ENCODE results near the gene KCNA3. TPM values are rescaled to one million over a fixed set of nuclear protein-coding genes. Genes with fewer than 3 reads are reported as not detected.
"Not testable (repeated sequence)": the region's sequence is repeated elsewhere in the genome, so short reads cannot be mapped to it uniquely, and the experiment has no call there.

The KCNA3 gene
- polyA plus RNA-seq, 1 donor from 2014 or later: 55.9 TPM

- peak overlapping the region; percentile 90 to 100 (median 98) for H3K4me3 Mint-ChIP-seq
- peaks cover 24 to 51% (median 38%) of the 10 kb centered on the region in 3 donors for H3K4me1 Mint-ChIP-seq
- peaks cover 3% of the 10 kb centered on the region for H3K36me3 Mint-ChIP-seq
- H3K27ac Mint-ChIP-seq: peak overlapping the region; percentile 83 to 98 (median 95)
- H3K27me3 Mint-ChIP-seq: peaks cover 4% of the 10 kb centered on the region
- no peaks in the 10 kb centered on the region for H3K9me3 Mint-ChIP-seq
Measured at GRCh38 chr1:110672001-110672752, 2.6 kb downstream of the KCNA3 start.

DNA sequence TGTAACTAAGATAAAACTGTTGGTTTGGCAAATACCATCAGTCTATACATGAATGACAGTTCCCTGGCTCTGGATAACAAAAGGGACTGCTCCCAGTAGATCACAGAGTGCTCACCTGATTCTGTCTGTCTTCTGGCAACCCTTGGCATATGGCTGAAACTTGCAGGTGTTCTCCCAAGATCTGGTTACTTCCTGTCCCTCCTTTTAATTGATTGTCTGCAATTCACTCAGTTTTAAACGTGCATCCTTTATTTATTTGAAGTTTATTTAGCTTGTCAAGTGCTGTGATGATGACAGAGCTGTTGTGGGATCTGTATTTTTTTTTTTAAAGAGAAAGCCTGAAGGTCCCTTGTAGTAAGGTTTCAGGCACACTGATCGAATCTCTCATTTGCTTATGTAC lies 3.4 kb downstream of the KCNA3 start:
- H3K9me3 Mint-ChIP-seq: no peaks in the 10 kb centered on the region
- H3K36me3 Mint-ChIP-seq: peaks cover 3% of the 10 kb centered on the region
- H3K4me1 Mint-ChIP-seq: peaks cover 24 to 48% (median 35%) of the 10 kb centered on the region in 3 donors
- H3K27ac Mint-ChIP-seq: peak overlapping the region; percentile 83 to 98 (median 95)
- H3K27me3 Mint-ChIP-seq: peaks cover 4% of the 10 kb centered on the region
- peak overlapping the region; percentile 90 to 100 (median 98) for H3K4me3 Mint-ChIP-seq

GRCh38 chr1:110668549-110668948 lies 6.2 kb downstream of the KCNA3 start:
- Mint-ChIP-seq H3K9me3 (no peaks in the 10 kb centered on the region), H3K4me1 (peaks cover 19 to 40% (median 27%) of the 10 kb centered on the region in 3 donors), H3K27ac (no peak overlapping the region), H3K27me3 (peaks cover 3% of the 10 kb centered on the region), H3K4me3 (peak overlapping the region in 3 of 4 donors; percentile 35 to 69 (median 66)), H3K36me3 (peaks cover 3% of the 10 kb centered on the region)

DNA sequence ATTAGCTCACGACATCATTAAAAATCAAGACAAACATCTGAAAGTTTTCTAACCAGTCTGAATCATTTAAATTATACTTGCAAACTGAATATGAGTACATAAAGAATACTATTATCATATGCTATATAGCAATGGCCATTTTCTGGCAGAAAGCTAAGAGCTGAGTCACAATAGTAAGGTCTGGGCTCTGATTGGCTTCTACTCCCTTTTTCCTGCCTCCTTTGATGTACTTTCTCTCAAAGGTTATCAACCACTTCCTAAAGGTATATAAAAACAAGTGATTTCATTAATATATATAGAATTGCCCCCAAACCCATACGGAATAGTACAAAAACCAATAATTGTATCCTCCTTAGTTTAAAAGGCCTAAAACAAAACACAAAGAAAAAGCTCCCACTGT lies 7.0 kb downstream of the KCNA3 start:
- H3K27me3 Mint-ChIP-seq: no peaks in the 10 kb centered on the region
- peaks cover 19 to 36% (median 25%) of the 10 kb centered on the region in 3 donors for H3K4me1 Mint-ChIP-seq
- H3K4me3 Mint-ChIP-seq: peak overlapping the region in 2 of 4 donors; percentile 22 to 61
- H3K27ac Mint-ChIP-seq: no peak overlapping the region
- no peaks in the 10 kb centered on the region for H3K36me3 Mint-ChIP-seq
- no peaks in the 10 kb centered on the region for H3K9me3 Mint-ChIP-seq

DNA sequence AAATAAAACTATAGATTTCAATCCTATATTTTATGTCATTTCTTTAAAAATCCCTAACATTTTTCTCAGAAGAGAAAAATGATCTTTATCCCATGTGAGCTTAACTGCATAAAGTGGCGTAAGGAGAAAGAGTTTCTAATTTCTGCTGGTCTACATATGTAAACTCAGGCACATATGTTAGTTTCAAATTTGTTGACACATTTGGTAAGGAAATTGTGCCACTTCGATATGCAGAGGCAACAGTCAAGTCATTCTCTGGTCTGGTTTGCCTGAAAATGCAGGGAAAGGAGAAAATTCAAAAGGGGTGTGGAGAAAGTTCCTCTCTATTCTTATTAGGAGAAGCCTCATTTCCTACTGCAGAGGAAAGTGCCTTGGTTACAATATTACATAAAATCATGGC lies 11.5 kb downstream of the KCNA3 start:
- peaks cover 1% of the 10 kb centered on the region for H3K36me3 Mint-ChIP-seq
- no peaks in the 10 kb centered on the region for H3K27me3 Mint-ChIP-seq
- H3K4me1 Mint-ChIP-seq: peaks cover 0 to 5% (median 0%) of the 10 kb centered on the region in 3 donors
- no peak overlapping the region for H3K27ac Mint-ChIP-seq
- no peak overlapping the region for H3K4me3 Mint-ChIP-seq
- no peaks in the 10 kb centered on the region for H3K9me3 Mint-ChIP-seq

DNA sequence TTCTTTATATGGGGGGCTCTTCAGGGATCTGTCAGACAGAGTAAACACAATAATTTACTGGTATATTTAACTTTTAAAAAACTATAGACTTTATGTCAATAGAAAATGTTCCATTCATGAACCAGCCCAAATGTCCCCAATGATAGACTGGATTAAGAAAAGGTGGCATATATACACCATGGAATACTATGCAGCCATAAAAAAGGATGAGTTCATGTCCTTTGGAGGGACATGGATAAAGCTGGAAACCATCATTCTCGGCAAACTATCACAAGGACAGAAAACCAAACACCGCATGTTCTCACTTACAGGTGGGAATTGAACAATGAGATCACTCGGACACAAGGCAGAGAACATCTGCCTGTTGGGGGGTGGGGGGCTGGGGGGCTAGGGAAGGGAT lies 15.2 kb downstream of the KCNA3 start:
- not testable (repeated sequence) for H3K4me1 Mint-ChIP-seq, H3K9me3 Mint-ChIP-seq, H3K36me3 Mint-ChIP-seq, H3K27me3 Mint-ChIP-seq, H3K27ac Mint-ChIP-seq, H3K4me3 Mint-ChIP-seq

DNA sequence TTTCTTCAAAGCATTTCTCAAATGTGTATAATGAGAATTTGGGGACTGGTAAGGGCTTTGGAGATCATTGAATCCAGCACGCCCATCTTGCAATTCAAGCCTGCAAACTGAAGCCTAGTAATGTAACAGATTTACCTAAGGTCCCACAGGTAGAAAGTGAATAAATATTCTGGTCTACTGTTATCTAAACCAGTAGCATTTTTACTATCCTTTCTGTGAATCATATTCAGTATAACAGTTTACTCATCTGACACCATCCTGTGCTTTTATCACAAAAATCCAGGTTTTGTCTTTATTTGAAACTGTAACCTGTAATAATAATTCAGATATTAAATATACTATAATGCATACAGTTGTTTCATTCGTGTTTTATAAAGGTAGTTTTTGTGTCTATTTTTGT lies 17.4 kb downstream of the KCNA3 start:
- no peaks in the 10 kb centered on the region for H3K9me3 Mint-ChIP-seq
- H3K36me3 Mint-ChIP-seq: peaks cover 1% of the 10 kb centered on the region
- peaks cover 1 to 8% (median 3%) of the 10 kb centered on the region in 3 donors for H3K4me1 Mint-ChIP-seq
- H3K4me3 Mint-ChIP-seq: no peak overlapping the region
- H3K27me3 Mint-ChIP-seq: no peaks in the 10 kb centered on the region
- peak overlapping the region in 1 of 3 donors; percentile 31 for H3K27ac Mint-ChIP-seq

DNA sequence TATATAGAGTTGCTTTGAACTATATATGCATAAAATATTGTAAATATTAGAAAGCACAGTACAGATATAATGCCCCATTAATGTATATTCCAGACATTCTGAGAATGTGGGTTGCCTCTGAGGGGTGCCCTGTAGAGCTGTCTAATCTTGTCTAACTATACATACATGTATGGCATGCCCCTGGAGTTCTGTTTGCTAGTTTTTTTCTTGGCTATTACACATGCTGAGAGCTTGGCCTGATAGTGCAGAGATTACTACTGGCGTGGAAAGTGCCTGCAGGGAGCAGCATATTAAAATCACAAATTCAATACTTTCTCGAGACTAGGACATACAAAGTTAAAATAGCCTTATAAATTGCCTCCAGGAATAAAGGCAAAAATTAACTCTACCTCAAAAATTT lies 24.1 kb downstream of the KCNA3 start:
- Mint-ChIP-seq H3K9me3 (no peaks in the 10 kb centered on the region), H3K36me3 (peaks cover 3% of the 10 kb centered on the region), H3K27me3 (no peaks in the 10 kb centered on the region), H3K4me3 (no peak overlapping the region), H3K4me1 (peaks cover 4 to 13% (median 6%) of the 10 kb centered on the region in 3 donors), H3K27ac (no peak overlapping the region)

- H3K27me3 Mint-ChIP-seq: no peaks in the 10 kb centered on the region
- no peaks in the 10 kb centered on the region for H3K9me3 Mint-ChIP-seq
- H3K4me1 Mint-ChIP-seq: peaks cover 8 to 17% (median 14%) of the 10 kb centered on the region in 3 donors
- H3K27ac Mint-ChIP-seq: no peak overlapping the region
- peaks cover 3% of the 10 kb centered on the region for H3K36me3 Mint-ChIP-seq
- no peak overlapping the region for H3K4me3 Mint-ChIP-seq
Measured at GRCh38 chr1:110648417-110648816, 26.3 kb downstream of the KCNA3 start.

GRCh38 chr1:110647254-110647891 lies 27.4 kb downstream of the KCNA3 start:
- Mint-ChIP-seq H3K36me3 (peaks cover 3% of the 10 kb centered on the region), H3K27me3 (no peaks in the 10 kb centered on the region), H3K27ac (no peak overlapping the region), H3K4me3 (no peak overlapping the region), H3K4me1 (peaks cover 7 to 14% (median 12%) of the 10 kb centered on the region in 3 donors), H3K9me3 (no peaks in the 10 kb centered on the region)

DNA sequence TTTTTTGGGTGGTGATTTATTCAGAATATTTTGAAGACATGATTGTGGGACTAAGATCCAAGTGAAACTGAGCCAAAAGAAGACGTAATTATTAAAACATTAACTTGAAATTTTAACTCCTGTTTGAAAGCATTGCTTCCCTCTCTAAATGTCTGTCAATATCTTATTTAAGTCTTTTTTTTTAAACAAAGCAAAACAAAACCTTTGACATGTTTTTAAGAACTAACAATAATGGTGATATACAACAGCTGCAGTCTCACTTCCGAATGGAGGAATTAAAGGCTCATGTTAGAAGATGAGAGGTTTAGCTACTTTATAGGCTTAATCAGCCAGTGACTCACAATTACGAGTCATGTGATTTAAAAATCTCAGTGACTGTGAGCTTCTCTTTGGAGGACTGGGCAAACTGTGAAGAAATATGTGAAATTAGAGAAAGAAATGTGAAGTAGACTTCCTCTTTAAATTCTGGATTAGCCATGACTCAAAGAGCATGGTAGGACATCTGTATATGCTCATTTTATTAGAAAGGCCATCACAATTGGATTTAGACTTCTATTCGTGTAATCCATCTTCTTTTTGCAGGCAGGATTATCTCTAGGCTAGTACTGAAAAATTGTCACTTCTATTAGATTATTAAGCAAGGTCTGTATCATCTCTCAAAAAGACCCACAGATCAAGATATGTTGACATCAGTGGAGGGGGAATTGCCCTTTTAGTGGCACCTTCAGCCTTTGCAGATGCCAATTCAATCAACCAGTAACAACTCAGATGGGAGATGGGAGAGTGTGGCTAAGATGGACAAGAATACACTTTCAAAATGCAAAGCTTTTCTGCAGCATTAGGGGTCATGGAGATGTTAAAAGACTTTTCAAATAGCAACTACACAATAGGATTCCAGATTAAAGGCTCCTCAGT lies 28.7 kb downstream of the KCNA3 start:
- H3K36me3 Mint-ChIP-seq: no peaks in the 10 kb centered on the region
- H3K27me3 Mint-ChIP-seq: no peaks in the 10 kb centered on the region
- peaks cover 7 to 23% (median 21%) of the 10 kb centered on the region in 3 donors for H3K4me1 Mint-ChIP-seq
- H3K27ac Mint-ChIP-seq: peak overlapping the region in 1 of 3 donors; percentile 33
- H3K4me3 Mint-ChIP-seq: no peak overlapping the region
- H3K9me3 Mint-ChIP-seq: peaks cover 0 to 8% (median 2%) of the 10 kb centered on the region in 3 donors

DNA sequence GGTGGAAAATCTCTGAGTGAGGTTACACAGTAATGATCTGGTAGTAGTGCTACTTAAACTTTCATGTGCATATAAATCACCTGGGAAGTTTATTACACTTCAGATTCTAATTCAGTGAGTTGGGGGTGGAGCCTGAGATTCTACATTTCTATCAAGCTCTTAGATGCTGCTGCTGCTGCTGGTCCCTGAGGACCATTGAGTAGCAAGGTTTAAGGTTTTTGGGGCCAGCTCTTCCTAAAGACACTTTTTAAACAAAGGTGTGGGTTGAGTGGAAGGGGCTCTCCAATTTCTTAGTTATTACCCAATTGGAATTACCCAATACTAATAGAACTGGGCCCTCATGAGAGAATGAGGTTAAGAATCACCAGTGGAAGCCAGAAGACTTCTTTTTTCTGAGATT lies 29.5 kb downstream of the KCNA3 start:
- Mint-ChIP-seq H3K9me3 (peaks cover 0 to 8% (median 2%) of the 10 kb centered on the region in 3 donors), H3K4me3 (no peak overlapping the region), H3K27me3 (no peaks in the 10 kb centered on the region), H3K4me1 (peaks cover 7 to 26% (median 23%) of the 10 kb centered on the region in 3 donors), H3K27ac (no peak overlapping the region), H3K36me3 (no peaks in the 10 kb centered on the region)

DNA sequence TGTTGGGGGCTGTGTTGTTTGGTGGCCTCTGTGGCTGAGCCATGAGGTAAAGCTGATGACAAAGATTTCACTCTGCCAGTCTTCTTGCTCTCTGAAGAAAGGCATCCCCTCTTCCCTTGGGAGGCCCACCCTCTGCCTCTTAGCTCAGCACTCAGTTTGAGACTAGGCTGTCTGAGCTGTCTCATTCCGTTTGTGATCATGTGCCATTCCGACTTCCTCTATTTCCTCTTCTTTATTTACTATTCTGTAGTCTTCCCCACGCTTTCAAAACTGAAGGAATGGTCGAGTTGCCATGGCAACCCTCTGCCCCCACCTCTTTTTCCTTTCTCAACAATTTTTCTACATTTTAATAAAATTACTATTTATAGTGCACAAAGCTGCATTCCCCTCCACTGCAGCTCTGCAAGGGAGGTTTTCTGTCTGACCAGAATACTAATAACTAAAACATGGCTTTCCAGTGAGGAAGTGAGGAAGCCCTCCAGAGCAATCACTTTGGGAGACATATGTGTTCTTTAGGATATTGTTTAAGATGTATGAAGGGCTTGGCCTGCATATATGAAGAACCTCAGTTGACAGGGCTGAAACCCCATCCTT lies 30.8 kb downstream of the KCNA3 start:
- Mint-ChIP-seq H3K36me3 (no peaks in the 10 kb centered on the region), H3K27me3 (no peaks in the 10 kb centered on the region), H3K4me1 (peaks cover 11 to 37% (median 26%) of the 10 kb centered on the region in 3 donors), H3K27ac (peak overlapping the region in 1 of 3 donors; percentile 36), H3K4me3 (no peak overlapping the region), H3K9me3 (peaks cover 0 to 8% (median 2%) of the 10 kb centered on the region in 3 donors)

DNA sequence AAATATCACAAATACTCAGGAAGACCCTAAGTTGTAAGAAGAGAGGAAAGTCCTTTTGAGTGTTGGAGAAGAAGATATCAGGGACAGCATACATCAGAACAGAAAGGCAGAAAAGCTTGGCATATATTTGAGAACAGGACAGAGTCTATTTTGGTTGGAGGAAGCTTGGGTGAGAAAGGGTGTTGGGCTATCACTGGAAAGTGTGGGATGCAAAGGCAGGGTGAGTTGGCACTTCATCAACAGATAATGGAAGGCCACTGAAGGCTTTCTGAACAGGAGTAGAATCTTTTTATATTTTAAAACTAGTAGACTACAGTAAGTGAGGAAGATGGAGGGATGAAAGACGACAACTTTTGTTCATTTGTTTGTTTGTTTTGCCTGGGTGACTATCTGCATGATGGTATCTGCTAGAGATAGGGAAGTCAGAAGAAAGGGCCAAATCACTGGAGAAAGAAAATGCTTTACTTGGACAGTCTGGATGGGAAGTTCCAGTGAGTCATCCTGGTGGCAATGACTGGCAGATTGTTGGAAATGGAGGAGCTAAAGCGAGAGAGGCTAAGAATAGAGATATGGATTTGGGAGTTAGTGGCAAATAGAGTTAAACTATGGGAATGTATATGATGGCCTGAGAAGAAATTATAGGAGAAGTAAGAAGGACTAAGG lies 34.9 kb downstream of the KCNA3 start:
- Mint-ChIP-seq H3K27me3 (no peaks in the 10 kb centered on the region), H3K36me3 (no peaks in the 10 kb centered on the region), H3K4me3 (peak overlapping the region in 1 of 4 donors; percentile 8), H3K4me1 (peaks cover 32 to 54% (median 46%) of the 10 kb centered on the region in 3 donors), H3K27ac (peak overlapping the region in 1 of 3 donors; percentile 7), H3K9me3 (peaks cover 0 to 8% (median 2%) of the 10 kb centered on the region in 3 donors)

Measured in IgD-negative memory B cell (primary cell).